Activated CD4-positive, alpha-beta T cell treated with anti-CD3 and anti-CD28 coated beads, Interleukin-2, Interleukin-6, amounts not matched to agents 100 ng/mL and 50 ng/mL, durations not matched to agents 16 hours and 8 hours (primary cell): ENCODE data around the gene MRC2.

ENCODE experiments used
- DNase-seq: peaks from one replicate; pipeline ENCODE4 v3.0.0-alpha.2; 2020

MRC2 gene

DNA sequence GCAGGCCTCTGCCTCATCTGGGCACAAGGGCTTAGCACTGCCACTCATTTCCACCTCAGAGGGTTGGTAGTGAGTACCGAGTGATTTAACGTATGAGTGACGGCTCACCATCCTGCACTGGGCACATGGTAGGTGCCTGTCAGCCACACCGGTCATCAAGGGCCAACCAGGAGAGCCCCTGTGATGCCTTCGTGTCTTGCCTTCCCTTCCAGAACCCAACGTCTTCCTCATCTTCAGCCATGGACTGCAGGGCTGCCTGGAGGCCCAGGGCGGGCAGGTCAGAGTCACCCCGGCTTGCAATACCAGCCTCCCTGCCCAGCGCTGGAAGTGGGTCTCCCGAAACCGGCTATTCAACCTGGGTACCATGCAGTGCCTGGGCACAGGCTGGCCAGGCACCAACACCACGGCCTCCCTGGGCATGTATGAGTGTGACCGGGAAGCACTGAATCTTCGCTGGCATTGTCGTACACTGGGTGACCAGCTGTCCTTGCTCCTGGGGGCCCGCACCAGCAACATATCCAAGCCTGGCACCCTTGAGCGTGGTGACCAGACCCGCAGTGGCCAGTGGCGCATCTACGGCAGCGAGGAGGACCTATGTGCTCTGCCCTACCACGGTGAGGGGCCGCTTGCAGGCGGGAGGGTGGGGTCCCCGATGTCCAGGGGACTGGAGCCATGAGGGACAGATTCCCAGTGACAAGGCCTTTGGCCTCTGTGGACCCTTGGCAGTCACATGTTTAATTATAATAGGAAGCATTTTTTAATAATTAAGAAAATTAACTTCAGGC lies 37.1 kb downstream of the MRC2 start:
- no peak for DNase-seq

DNA sequence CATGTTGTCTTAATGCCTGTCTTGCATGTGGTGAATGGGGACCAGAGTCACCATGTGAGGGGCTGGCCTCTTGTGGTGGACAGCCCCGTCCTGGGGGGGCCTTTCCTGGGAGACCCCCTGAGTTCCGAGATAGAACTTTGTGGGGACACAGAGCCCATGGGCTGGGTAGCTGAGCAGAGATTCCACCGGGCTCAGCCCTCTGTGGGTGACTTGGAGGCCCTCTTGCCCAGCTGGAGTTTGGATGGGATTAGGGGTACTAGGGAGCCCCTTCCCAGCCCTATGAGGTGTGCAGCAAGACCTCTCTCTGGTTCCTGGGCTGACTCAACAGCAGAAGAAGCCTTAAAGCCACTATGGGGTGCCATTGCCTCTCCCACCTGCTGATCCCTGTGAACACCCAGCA lies 38.1 kb downstream of the MRC2 start:
- DNase-seq, result no peak

DNA sequence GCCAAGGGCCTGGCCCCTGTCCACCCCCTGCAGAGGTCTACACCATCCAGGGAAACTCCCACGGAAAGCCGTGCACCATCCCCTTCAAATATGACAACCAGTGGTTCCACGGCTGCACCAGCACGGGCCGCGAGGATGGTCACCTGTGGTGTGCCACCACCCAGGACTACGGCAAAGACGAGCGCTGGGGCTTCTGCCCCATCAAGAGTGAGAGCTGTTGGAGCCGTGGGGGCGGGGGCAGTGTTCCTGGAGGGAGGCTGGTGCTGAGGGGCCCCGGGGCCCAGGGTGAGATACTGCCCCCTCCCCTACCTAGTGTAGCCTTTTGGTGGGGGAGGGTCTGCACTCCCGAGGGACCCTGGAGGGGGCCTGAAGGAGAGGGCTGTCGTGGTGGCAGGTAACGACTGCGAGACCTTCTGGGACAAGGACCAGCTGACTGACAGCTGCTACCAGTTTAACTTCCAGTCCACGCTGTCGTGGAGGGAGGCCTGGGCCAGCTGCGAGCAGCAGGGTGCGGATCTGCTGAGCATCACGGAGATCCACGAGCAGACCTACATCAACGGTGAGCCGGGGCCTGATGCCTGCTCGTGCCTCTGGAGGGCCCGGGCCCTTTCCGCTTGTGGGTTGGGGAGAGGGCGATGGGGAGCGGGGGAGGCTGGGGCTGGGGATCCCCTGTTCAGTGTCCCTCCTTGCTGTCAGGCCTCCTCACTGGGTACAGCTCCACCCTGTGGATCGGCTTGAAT lies 38.8 kb downstream of the MRC2 start:
- DNase-seq, result no peak

DNA sequence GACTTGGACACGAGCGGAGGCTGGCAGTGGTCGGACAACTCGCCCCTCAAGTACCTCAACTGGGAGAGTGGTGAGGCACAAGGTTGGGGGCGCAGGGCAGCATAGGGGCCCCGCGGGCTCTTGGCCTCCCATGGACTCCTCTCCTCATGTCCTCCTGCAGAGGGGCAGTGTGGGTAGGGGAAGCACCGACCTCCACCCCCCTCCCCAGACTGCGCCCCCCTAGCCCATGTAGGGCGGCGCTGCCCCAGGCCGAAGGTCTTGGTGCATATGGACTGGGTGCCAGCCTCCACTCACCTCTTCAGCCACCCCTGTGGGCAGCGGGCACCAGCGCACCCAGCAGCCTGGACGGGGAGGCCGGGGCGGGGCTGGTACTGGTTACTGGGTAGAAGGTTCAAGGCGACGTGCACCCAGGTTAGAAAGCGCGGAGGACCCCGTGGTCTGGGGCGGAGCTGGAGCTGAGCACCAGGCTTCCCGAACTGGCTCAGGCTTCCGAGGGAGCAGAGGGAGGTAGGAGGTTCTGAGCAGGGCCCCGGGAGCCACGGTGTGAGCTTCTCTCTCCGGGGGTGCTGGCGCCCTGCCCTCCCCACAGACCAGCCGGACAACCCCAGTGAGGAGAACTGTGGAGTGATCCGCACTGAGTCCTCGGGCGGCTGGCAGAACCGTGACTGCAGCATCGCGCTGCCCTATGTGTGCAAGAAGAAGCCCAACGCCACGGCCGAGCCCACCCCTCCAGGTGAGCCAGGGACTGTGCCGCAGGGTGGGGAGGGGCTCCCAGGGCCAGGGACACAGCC lies 39.5 kb downstream of the MRC2 start:
- no peak for DNase-seq

DNA sequence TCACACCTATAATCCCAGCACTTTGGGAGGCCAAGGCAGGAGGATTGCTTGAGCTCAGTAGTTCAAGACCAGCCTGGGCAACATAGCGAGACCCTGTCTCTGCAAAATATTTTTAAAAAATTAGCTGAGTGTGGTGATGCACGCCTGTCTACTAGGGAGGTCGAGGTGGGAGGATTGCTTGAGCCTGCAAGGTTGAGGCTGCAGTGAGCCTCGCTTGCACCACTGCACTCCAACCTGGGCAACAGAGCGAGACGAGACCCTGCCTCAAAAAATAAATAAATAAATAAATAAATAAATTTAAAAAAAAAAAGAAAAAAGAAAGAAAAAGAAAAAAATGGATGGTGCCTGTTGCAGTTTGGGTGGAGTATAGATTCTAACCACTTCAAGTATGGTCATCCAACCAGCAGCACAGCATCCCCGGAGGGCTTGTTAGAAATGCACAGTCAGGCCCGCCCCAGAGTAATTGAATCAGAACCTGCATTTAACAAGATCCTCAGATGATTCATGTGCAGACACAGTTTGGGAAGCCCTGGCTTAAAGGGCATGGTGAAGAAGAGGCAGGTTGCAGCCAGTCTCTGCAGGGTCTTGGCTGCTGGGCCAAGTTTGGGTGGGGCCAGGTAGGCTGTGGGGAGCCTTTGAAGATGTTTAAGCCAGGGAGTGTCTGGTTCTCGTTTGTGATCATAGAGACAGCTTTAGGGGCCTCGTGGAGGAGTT lies 40.8 kb downstream of the MRC2 start:
- no peak for DNase-seq

DNA sequence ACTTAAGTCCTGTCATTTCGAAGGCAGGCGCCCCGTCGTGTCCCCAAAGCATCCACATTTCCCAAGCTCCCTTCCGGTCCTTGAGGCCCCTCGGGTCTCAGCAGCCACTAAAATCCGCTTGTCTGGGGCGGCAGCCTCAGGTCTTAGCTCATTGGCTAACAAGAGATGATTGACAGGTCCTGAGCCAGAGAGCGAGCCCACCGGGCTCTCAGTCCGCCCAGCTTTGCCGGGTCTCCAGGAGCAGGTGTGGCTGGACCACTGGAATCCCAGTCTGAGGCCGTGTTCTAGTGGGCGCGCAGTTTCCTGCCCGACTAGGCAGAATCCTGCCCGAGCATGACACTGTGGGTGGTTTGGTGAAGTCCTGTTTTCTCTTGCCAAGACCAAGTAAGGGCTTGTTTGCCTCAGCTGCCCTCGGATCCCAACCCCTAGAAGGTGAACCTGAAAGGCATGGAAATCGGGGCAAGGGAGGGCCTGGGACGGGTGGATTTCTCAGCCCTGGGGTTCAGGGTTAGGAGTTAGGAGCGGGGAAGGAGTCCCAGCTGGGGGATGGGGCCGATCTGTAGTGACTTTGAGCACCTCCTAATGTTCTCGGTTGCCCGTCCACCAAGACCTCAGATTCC lies 42.8 kb downstream of the MRC2 start:
- no peak for DNase-seq

DNA sequence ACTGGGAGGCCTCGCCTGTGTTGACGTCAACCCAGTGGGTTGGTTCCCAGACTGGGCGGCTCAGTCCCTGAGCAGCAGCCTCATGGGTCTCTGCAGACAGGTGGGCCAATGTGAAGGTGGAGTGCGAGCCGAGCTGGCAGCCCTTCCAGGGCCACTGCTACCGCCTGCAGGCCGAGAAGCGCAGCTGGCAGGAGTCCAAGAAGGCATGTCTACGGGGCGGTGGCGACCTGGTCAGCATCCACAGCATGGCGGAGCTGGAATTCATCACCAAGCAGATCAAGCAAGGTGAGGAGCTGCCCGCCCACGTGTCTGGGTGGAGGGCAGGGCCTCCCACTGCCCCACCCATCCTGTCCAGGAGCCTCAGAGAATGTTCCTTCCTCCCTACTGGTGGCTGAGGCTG lies 44.1 kb downstream of the MRC2 start:
- DNase-seq, result no peak

DNA sequence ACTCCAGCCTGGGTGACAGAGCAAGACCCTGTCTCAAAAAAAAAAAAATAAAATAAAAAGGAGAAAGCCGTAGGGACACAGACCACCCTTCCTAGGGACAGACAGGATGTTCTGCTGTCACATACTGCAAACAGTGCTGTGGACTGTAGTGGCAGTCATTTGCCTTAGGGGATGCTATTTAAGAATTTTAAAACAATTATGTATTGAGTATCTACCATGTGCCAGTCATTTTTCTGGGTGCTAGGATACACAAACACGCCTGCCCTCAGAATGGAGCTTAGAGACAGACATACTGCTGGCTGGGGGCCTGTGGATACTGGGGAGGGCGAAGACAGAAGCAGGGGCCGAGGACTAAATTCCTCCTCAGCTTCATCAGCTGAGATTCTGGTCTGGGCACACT lies 45.5 kb downstream of the MRC2 start:
- DNase-seq, result no peak

DNA sequence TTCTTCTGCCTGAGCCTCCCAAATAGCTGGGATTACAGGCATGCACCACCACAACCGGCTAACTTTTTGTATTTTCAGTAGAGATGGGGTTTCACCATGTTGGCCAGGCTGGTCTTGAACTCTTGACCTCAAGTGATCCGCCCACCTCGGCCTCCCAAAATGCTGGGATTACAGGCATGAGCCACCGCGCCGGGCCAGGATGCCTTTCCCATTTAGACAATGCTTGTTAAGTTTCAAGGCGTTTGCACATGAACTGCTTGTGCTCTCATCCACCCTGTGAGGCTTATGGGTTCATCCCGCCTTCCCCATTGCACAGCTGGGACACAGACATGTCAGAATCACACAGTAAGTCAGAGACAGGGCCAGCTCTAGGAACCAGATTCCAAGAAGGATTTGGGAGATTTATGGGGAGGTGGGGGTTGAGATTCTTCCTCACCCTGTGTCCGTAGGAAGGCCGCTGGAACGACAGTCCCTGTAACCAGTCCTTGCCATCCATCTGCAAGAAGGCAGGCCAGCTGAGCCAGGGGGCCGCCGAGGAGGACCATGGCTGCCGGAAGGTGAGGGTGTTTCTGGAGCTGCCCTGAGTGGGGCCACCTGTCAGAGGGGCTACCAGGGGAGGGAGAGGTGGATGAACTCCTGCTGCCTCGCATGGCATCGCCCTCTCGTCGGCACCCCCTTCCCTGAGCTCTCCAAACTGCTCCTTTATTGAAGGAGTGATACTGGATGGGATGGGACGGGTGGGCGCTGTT lies 46.3 kb downstream of the MRC2 start:
- DNase-seq, result no peak

DNA sequence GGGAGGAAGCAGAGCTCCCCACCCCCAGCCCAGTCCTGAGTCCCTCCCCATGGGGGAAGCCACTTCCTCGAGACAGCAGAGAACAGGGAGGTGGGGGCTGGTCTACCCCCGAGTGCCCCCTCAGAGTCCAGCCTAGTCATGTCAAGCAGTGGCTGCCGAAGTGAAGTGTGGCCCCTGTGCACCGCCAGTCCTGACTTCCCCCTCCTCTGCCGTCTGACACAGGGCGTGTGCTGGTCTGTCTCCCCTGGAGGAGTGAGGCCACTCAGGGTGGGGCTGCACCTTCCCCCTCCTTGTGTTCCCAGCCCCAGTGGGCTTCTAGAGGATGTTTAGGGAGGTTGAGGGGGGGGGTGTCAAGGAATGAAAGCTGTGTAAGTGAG lies 46.9 kb downstream of the MRC2 start:
- DNase-seq, result no peak

DNA sequence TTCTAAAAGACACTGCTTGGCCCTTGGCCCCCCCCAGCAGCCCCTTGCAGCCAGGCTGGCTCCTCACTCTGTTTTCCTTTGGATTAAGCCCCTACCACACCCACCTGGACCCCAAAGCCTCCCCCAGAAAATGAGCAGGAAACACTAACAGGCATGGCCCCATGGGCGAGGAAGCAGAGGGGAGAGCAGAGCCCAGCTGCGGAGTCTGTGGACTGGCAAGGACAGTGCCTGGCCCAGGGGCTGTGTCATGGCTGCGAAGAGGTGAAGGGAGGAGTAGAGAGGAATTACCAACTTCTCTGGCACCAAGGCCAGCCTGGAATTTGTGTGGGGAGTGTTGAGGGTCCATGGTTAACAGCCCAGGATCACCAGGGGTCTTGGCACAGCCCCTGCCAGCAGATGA lies 47.4 kb downstream of the MRC2 start:
- no peak for DNase-seq

DNA sequence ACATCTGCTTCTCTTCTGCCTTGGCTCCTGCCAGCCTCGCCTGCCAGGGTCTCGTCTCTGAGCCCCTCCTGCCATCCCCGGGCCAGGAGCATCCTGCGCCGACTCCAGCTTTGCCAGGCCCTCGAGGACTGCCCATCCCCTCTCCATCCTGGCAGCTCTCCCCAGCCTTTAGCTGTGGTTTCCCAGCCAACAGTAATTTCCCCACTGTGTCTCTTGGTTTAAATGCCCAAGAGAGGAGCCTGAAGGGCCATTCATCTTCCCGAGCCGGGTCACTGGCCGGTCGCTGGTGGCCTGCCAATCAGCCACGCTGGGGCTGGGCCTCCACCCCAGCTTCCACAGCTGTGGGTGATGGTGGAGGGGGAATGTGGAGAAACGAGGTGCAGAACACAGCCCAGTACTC lies 47.8 kb downstream of the MRC2 start:
- no peak for DNase-seq

DNA sequence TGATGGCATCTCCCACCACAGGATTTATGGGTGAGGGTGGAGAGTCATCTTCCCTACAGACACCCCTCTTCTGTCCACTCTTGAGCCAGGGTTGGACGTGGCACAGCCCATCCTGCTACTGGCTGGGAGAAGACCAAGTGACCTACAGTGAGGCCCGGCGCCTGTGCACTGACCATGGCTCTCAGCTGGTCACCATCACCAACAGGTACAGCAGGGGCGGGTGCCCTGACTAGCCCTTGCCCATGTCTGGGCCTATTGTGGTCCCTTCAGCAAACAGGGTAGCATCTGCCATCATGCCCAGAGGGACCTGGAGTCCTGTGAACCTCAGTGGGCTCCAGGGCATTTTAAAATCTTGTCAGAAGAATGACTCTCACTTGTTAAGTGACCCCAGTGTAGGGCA lies 48.2 kb downstream of the MRC2 start:
- no peak for DNase-seq

DNA sequence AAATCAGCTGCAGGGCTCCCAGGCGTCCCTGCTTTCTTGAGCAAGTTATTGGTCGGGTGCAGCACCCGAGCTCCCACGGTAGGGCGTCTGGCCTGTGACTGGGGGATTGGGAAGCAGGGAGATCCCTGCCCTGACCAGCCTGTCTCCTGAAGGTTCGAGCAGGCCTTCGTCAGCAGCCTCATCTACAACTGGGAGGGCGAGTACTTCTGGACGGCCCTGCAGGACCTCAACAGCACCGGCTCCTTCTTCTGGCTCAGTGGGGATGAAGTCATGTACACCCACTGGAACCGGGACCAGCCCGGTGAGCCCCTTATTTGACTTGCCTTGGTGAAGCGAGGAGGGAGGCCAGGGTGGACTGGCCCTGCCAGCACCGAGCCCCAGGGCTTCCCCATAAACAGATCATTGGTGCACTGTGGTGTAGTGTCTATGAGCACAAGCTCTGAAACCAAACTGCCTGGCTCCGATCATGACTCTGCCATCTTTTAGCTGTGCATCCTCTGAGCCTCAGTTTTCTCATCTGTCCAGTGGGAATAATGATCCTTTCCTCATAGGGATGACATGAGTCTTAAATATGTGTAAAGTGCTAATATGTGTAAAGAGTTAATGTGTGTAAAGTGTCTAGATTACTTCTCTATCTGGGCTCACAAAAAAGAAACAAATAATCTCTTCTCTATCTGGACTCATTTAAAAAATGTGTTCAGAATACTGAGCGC lies 48.9 kb downstream of the MRC2 start:
- DNase-seq, result no peak

DNA sequence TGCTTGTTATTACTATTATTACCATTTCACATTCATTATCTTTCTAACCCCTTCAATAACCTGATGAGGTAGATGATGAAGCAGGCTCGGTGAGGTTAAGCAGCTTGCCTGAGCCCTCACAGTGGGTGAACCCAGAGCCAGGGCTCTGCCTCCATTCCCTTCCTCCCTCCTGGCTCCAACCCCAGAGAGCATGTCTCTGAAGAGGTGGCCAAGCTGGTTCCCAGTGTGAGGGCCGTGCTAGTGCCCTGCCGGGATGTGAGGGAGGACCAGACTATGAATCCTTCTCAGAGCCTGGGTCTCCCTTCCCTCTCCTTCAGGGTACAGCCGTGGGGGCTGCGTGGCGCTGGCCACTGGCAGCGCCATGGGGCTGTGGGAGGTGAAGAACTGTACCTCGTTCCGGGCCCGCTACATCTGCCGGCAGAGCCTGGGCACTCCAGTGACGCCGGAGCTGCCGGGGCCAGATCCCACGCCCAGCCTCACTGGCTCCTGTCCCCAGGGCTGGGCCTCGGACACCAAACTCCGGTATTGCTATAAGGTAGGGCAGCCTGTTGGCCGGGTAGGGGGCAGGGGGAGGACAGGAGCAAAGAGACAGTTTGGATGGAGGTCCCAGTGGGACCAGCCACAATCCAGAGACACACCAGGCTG lies 49.6 kb downstream of the MRC2 start:
- DNase-seq, result no peak

DNA sequence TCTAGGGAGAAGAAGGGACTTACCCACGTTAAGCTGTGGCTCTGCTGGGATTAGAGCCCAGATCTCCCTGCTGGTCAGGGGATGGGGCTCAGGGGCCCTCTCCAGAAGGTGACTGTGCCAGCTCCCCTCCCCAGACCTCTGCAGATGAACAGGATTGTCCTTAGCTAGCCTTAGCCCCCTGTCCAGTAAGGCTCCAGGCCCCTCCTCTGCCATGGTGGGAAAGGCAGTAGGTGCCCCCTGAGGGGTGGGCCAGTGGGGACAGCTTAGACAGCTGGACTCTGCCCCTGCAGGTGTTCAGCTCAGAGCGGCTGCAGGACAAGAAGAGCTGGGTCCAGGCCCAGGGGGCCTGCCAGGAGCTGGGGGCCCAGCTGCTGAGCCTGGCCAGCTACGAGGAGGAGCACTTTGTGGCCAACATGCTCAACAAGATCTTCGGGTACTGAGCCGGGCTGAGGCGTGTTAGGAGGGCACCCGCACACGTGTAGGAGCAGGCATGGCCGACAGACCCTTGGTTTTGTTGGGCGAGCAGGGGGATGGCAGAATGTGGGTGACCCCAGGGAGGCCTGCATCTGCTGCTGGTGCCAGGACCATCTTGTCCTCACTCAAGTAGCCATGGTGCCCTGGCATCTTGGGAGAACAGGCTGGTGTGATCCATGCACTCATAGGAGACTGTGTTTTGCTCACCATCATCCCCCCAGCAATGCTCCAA lies 50.9 kb downstream of the MRC2 start:
- no peak for DNase-seq

DNA sequence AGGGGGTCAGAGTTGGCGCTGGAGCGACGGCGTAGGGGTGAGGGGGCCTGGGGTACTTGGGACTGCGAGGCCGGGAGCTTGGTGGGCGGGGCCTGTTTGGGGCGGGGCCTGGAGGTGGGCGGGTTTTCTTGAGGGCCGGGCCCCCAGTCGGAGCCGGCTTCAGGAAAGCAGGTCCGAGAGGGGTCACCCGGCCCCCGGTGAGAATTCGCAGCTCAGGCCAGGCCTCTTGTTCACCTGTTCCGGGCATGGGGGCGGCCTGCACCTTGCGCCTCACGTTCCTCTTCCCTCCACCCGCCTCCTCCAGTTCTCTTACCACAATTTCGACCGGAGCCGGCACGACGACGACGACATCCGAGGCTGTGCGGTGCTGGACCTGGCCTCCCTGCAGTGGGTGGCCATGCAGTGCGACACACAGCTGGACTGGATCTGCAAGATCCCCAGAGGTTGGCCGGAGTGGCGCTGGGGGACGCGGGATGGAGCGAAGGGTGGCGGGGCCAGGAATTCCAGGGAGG lies 52.5 kb downstream of the MRC2 start:
- DNase-seq, result no peak

DNA sequence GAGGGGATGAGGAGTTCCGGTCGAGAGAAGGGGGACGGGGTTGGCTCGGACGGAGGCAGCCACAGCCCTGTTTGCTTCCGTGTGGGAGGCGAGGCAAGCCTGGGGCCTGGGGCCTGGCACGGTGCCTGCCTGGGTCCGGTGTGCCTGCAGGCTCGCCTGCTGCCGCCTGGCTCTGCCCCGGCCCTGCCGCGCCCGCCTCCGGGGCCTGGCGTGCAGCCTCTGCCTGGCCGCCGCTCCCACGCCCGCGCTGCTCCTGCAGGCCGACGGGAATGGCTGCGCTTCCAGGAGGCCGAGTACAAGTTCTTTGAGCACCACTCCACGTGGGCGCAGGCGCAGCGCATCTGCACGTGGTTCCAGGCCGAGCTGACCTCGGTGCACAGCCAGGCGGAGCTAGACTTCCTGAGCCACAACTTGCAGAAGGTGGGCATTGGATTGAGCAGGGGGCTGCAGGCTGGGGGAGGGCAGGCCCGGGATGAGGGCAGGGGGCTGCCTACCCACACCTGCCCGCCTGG lies 53.1 kb downstream of the MRC2 start:
- DNase-seq, result no peak

DNA sequence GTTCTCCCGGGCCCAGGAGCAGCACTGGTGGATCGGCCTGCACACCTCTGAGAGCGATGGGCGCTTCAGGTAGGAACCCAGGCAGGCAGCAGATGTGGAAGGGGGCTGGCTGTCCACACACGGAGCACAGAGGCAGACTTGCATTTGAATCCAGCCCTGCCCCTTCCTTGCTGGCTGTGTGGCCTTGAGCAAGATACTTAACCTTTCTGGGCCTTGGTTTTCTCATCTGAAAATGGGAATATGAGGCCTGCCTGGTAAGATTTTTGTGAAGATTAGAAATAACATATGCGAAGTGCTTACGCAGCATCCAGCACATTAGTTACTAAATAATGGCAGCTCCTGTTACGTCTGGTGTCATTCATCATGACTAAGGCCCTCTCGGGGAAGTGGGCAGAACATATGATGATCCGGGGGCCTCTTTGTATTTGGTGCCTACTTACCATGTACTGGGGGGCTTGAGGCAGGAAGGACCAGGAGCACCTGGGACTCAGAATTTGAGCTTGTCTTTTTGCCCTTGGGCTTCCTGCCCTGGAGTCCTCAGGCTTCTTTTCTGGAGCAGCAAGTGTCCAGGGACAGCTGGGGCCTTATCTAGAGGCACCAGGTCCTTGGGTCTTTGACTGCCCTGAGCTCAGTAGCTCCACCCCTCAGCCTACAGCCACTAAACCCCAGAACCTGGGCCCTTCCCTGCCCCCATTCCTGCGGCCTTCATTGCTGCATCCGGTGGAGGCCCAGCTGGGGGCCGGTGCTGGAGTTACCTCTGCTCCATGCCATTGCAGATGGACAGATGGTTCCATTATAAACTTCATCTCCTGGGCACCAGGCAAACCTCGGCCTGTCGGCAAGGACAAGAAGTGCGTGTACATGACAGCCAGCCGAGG lies 53.8 kb downstream of the MRC2 start:
- DNase-seq, result no peak
